Measurements from ENCODE around the gene DCTN1.

DCTN1 gene

DNA sequence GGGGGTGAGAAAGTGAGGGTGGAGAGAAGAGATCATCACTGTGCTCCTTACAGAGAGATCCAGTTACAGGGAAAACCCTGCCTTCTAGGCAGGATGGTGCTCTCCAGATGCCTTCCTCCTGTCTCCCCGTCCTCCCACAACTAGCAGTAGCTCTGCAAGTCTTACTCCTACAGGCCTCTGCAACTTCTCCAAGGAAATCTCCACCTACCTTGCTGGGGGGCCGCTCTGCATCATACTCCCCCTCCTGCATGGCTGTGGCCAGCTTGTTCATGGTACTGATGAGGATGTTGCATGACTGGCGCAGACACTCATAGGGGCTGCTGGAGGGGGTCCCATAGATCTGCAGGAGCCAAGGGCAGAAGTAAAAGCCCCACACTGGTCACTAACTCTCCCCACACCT, 14.1 kb downstream of the DCTN1 start:
- no peak for DNase-seq (ENCODE audit: low spot score)
- H3K4me3 ChIP-seq = no peak overlapping the region
- no peak overlapping the region for H3K27ac ChIP-seq
- TF ChIP-seq, protein P1, sequence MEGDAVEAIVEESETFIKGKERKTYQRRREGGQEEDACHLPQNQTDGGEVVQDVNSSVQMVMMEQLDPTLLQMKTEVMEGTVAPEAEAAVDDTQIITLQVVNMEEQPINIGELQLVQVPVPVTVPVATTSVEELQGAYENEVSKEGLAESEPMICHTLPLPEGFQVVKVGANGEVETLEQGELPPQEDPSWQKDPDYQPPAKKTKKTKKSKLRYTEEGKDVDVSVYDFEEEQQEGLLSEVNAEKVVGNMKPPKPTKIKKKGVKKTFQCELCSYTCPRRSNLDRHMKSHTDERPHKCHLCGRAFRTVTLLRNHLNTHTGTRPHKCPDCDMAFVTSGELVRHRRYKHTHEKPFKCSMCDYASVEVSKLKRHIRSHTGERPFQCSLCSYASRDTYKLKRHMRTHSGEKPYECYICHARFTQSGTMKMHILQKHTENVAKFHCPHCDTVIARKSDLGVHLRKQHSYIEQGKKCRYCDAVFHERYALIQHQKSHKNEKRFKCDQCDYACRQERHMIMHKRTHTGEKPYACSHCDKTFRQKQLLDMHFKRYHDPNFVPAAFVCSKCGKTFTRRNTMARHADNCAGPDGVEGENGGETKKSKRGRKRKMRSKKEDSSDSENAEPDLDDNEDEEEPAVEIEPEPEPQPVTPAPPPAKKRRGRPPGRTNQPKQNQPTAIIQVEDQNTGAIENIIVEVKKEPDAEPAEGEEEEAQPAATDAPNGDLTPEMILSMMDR (IDR thresholded peaks at IDR 0.05) = no peak

GRCh38 chr2:74364533-74365505, 15.3 kb downstream of the DCTN1 start:
- Histone ChIP-seq H3K27ac (no peak overlapping the region), H3K4me3 (no peak overlapping the region)
- DNase-seq (ENCODE audit: low spot score) = no peak
- TF ChIP-seq, protein P1 (IDR thresholded peaks at IDR 0.05) = no peak

- H3K4me3 ChIP-seq = no peak overlapping the region
- DNase-seq (ENCODE audit: low spot score) = no peak
- H3K27ac ChIP-seq = no peak overlapping the region
- TF ChIP-seq, protein P1 (IDR thresholded peaks at IDR 0.05) = no peak
These were observed 18.8 kb downstream of the DCTN1 start for GRCh38 chr2:74361327-74361726.

- TF ChIP-seq, protein P1 (IDR thresholded peaks at IDR 0.05) = no peak
- Histone ChIP-seq H3K4me3 (no peak overlapping the region), H3K27ac (no peak overlapping the region)
- no peak for DNase-seq (ENCODE audit: low spot score)
These were observed 22.5 kb downstream of the DCTN1 start for GRCh38 chr2:74357627-74358026.

DNA sequence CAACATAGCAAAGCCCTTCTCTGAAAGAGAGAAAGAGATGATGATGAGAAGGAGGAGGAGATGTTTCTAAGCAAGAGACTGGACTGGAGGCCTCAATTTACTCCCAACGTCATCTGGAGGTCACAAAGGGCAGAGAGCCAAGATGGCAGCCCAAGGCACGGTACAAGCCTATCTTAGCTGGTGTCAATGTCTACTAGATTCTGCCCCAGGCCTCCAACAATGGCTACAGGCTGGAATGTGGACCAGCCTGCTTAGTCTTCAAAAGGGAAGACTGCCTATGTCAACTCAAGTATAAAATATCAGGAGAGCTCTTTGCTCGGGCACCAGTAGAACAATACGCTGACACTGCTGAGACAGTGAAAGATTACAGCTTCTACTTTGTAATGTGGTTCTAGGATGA, 30.2 kb downstream of the DCTN1 start:
- Histone ChIP-seq H3K27ac (no peak overlapping the region), H3K4me3 (no peak overlapping the region)
- DNase-seq (ENCODE audit: low spot score) = no peak
- TF ChIP-seq, protein P1 (IDR thresholded peaks at IDR 0.05) = no peak

DNA sequence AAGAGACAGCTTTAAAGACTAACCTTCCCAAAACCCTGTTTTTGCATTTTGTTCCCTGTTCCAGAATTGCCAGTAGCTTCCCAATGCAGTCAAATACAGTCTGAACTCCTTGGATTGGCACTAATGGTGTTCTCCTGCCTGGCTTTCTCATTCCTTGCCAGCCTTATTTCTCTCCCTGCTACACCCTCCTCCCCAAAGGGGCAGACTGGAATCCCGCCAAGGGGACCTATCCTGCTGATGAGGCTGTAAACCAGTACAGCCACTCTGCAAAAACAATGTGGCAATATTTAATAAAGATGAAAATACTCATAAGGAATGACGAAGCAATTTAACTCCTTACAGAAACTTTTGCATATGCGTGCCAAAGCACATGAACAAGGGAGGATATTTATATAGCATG, 32.4 kb downstream of the DCTN1 start:
- Histone ChIP-seq H3K4me3 (no peak overlapping the region), H3K27ac (no peak overlapping the region)
- TF ChIP-seq, protein P1 (IDR thresholded peaks at IDR 0.05) = no peak
- no peak for DNase-seq (ENCODE audit: low spot score)

GRCh38 chr2:74347303-74347702, 32.8 kb downstream of the DCTN1 start:
- Histone ChIP-seq H3K27ac (no peak overlapping the region), H3K4me3 (no peak overlapping the region)
- no peak for DNase-seq (ENCODE audit: low spot score)
- TF ChIP-seq, protein P1 (IDR thresholded peaks at IDR 0.05) = no peak
